Measurements from ENCODE around the gene HOXA4.

The HOXA4 gene

DNA sequence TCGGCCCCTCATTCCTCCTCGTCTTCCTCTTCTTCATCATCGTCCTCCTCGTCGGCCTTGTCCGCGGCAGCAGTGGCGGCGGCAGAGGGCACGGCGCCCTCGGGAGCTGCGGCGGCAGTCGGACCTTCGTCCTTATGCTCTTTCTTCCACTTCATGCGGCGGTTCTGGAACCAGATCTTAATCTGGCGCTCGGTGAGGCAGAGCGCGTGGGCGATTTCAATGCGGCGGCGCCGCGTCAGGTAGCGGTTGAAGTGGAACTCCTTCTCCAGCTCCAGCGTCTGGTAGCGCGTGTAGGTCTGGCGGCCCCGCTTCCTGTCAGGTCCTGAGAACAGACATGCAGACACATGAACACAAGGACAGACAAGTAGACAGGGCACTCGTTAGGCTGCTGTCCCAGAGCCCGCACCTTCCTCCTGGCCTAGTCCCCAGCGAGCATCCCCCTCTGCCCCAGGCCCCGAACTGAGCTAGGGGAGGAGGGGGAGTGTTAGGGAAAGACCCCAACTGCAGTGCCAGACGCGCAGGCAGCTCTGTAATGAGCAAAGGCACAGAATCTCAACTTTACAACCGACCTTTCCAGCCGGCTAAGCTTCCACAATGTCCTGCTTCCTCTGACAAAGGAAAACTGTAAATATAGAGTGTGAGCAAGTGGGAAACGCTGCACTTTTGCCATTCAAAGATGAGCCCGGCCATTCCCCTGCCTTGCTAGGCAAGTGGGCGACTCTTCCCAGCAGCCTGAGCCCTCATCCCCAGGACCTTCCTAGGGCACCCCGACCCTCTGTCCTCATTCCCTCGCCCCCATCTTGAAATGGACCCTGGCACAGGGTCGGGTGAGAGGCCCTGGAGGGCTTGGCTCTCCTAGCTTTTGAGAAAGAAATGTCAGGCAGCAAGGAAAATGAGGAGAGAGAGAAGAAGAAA, 24.6 kb upstream of the HOXA4 start:
- TF ChIP-seq, protein P1, sequence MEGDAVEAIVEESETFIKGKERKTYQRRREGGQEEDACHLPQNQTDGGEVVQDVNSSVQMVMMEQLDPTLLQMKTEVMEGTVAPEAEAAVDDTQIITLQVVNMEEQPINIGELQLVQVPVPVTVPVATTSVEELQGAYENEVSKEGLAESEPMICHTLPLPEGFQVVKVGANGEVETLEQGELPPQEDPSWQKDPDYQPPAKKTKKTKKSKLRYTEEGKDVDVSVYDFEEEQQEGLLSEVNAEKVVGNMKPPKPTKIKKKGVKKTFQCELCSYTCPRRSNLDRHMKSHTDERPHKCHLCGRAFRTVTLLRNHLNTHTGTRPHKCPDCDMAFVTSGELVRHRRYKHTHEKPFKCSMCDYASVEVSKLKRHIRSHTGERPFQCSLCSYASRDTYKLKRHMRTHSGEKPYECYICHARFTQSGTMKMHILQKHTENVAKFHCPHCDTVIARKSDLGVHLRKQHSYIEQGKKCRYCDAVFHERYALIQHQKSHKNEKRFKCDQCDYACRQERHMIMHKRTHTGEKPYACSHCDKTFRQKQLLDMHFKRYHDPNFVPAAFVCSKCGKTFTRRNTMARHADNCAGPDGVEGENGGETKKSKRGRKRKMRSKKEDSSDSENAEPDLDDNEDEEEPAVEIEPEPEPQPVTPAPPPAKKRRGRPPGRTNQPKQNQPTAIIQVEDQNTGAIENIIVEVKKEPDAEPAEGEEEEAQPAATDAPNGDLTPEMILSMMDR (conservative IDR thresholded peaks at IDR 0.05; ENCODE audit: low read length): no peak
- no peak for DNase-seq (ENCODE audit: low read depth)
- H3K4me3 ChIP-seq (ENCODE audit: low read length): peak overlapping the region; percentile 77

- TF ChIP-seq, protein P1 (conservative IDR thresholded peaks at IDR 0.05; ENCODE audit: low read length): no peak
- no peak for DNase-seq (ENCODE audit: low read depth)
- no peak overlapping the region for H3K4me3 ChIP-seq (ENCODE audit: low read length)
These were observed 23.8 kb upstream of the HOXA4 start for GRCh38 chr7:27154369-27154768.

- no peak for DNase-seq (ENCODE audit: low read depth)
- no peak overlapping the region for H3K4me3 ChIP-seq (ENCODE audit: low read length)
- TF ChIP-seq, protein P1 (conservative IDR thresholded peaks at IDR 0.05; ENCODE audit: low read length): no peak
These were observed 23.0 kb upstream of the HOXA4 start for GRCh38 chr7:27153526-27153925.

- peak overlapping the region; percentile 84 for H3K4me3 ChIP-seq (ENCODE audit: low read length)
- TF ChIP-seq, protein P1 (conservative IDR thresholded peaks at IDR 0.05; ENCODE audit: low read length): no peak
- DNase-seq (ENCODE audit: low read depth): no peak
These were observed 22.4 kb upstream of the HOXA4 start for GRCh38 chr7:27152816-27153442.

- peak within 1 kb of the TSS; percentile 84 for H3K4me3 ChIP-seq (ENCODE audit: low read length)
- peak; percentile 84 for DNase-seq (ENCODE audit: low read depth)
- TF ChIP-seq, protein P1 (conservative IDR thresholded peaks at IDR 0.05; ENCODE audit: low read length): no peak
These were observed 21.6 kb upstream of the HOXA4 start, which contains the start of gene HOXA3 for GRCh38 chr7:27151931-27152815. Gene HOXA3 (minus strand): TSS chr7:27152583. CDS start chr7:27110640, 41,943 bp downstream.

DNA sequence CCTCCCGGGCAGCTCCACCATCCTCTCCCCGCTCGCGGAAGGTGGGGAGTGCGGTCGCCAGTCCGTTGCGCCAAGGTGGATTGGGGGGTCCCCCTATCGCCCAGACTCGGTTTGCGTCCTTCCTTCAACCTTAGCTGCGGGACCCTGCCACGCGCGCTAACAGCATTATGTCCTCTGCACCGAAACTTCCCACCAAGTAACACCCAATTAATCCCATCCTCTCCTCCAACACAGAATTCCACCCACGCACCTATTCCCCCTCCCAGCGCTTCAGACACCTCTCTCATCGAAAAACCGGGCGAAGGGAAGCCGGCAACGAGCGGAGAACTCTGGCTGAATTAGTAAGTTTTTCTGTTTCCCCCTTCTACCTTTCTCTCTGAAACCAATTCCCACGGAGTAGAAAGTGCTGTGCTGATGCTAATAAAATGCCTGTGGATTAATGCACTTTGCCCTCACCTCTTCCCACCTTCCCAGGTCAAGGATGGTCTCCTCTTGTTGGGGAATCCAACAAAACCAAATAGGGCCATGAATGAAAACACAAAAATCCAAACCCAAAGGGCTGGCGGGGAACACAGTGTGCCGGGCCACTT, 20.9 kb upstream of the HOXA4 start:
- DNase-seq (ENCODE audit: low read depth): no peak
- TF ChIP-seq, protein P1 (conservative IDR thresholded peaks at IDR 0.05; ENCODE audit: low read length): peak; percentile 18; the same call in 1 of the 2 replicates
- peak overlapping the region; percentile 84 for H3K4me3 ChIP-seq (ENCODE audit: low read length)
